Hematopoietic multipotent progenitor cell treated with erythropoietin and hydrocortisone succinate and interleukin-3 and kit ligand, for 6 days (in vitro differentiated cells): Measurements from ENCODE around the gene CENPA.
A peak's percentile ranks its signal among the peaks of the same experiment; 100 is the strongest.
"Not testable (repeated sequence)": the region's sequence is repeated elsewhere in the genome, so short reads cannot be mapped to it uniquely, and the experiment has no call there.

Experiments used
- DNase-seq: peaks from one replicate; pipeline ENCODE4 v3.0.0-alpha.2; 2015

The CENPA gene

GRCh38 chr2:26785431-26786206, at the start of gene CENPA:
Gene CENPA (plus strand): TSS chr2:26786056. CDS start chr2:26786197, 141 bp downstream.
- DNase-seq = peak; percentile 100

GRCh38 chr2:26737221-26737620, 48.6 kb upstream of the CENPA start:
- no peak for DNase-seq

GRCh38 chr2:26738481-26738880, 47.4 kb upstream of the CENPA start:
- DNase-seq = no peak

GRCh38 chr2:26739514-26739913, 46.3 kb upstream of the CENPA start:
- DNase-seq = no peak

GRCh38 chr2:26740346-26740745, 45.5 kb upstream of the CENPA start:
- DNase-seq = no peak

- DNase-seq = peak; percentile 85
Measured at GRCh38 chr2:26740890-26741302, 45.0 kb upstream of the CENPA start.

- no peak for DNase-seq
Measured at GRCh38 chr2:26742048-26742770, 43.6 kb upstream of the CENPA start.

GRCh38 chr2:26743852-26744251, 42.0 kb upstream of the CENPA start:
- DNase-seq = no peak

- DNase-seq = no peak
Measured at GRCh38 chr2:26744953-26745352, 40.9 kb upstream of the CENPA start.

- DNase-seq = peak; percentile 92
Measured at GRCh38 chr2:26745609-26746327, 40.1 kb upstream of the CENPA start.

- DNase-seq = no peak
Measured at GRCh38 chr2:26746934-26747333, 38.9 kb upstream of the CENPA start.

- DNase-seq = not testable (repeated sequence)
Measured at GRCh38 chr2:26749787-26750420, 36.0 kb upstream of the CENPA start.

GRCh38 chr2:26750467-26750866, 35.4 kb upstream of the CENPA start:
- not testable (repeated sequence) for DNase-seq

- DNase-seq = no peak
Measured at GRCh38 chr2:26752656-26753055, 33.2 kb upstream of the CENPA start.

GRCh38 chr2:26754539-26754938, 31.3 kb upstream of the CENPA start:
- no peak for DNase-seq

- DNase-seq = no peak
Measured at GRCh38 chr2:26754972-26755670, 30.7 kb upstream of the CENPA start.

- no peak for DNase-seq
Measured at GRCh38 chr2:26756337-26756736, 29.5 kb upstream of the CENPA start.

GRCh38 chr2:26757873-26758789, 27.7 kb upstream of the CENPA start:
- peak; percentile 24 for DNase-seq

- DNase-seq = no peak
Measured at GRCh38 chr2:26758790-26759321, 27.0 kb upstream of the CENPA start.

GRCh38 chr2:26759845-26760244, 26.0 kb upstream of the CENPA start:
- DNase-seq = no peak

- DNase-seq = not testable (repeated sequence)
Measured at GRCh38 chr2:26760991-26761390, 24.9 kb upstream of the CENPA start.
